ENCODE measurements around the gene CDK2AP2.

GRCh38 chr11:67489885-67490726 lies 17.9 kb downstream of the CDK2AP2 start:
- TF ChIP-seq CTCF (IDR thresholded peaks at IDR 0.05; ENCODE audit: insufficient read depth, low read depth, low read length) (no peak), EZH2 (IDR thresholded peaks at IDR 0.05; ENCODE audit: insufficient read depth, low read length) (no peak)

All from astrocyte (in vitro differentiated cells and primary cell).